KMS-11 (cell line): ENCODE measurements around the gene IFT88.

ENCODE experiments used
- H2AFZ ChIP-seq: fragments of 200-600 bp; sonication (generic); 2 replicates; pipeline ENCODE4 v1.6.1; 2016; ENCODE audit warnings: antibody characterized with exemption, mixed run types, low read depth
- H3K27ac ChIP-seq: fragments of 200-600 bp; sonication (generic); 2 replicates; pipeline ENCODE4 v1.6.1; 2016; ENCODE audit warnings: mild to moderate bottlenecking, mixed run types
- H3K27me3 ChIP-seq: fragments of 200-600 bp; sonication (generic); 2 replicates; pipeline ENCODE4 v1.6.1; 2017; ENCODE audit warnings: mild to moderate bottlenecking, low read depth, mixed run types, moderate library complexity; ENCODE audit not compliant: insufficient read depth
- H3K36me3 ChIP-seq: fragments of 200-600 bp; sonication (generic); 2 replicates; pipeline ENCODE4 v1.6.1; 2017; ENCODE audit warnings: mild to moderate bottlenecking, mixed run types; ENCODE audit not compliant: insufficient read depth
- H3K4me1 ChIP-seq: fragments of 200-600 bp; sonication (generic); 2 replicates; pipeline ENCODE4 v1.6.1; 2016; ENCODE audit warnings: mild to moderate bottlenecking, low read depth, mixed run types; ENCODE audit not compliant: poor library complexity, severe bottlenecking
- H3K4me2 ChIP-seq: fragments of 200-600 bp; sonication (generic); 2 replicates; pipeline ENCODE4 v1.7.0; 2016; ENCODE audit warnings: mild to moderate bottlenecking, mixed run types
- H3K4me3 ChIP-seq: fragments of 200-600 bp; sonication (generic); IDR thresholded peaks from 2 replicates; pipeline ENCODE4 v1.6.1; 2017; ENCODE audit warnings: low read depth, low read length, mixed read lengths; ENCODE audit not compliant: insufficient read depth
- H3K79me2 ChIP-seq: fragments of 200-600 bp; sonication (generic); 2 replicates; pipeline ENCODE4 v1.6.1; 2016; ENCODE audit warnings: low read depth, mixed run types; ENCODE audit not compliant: insufficient read depth
- H3K9ac ChIP-seq: fragments of 200-600 bp; sonication (generic); 2 replicates; pipeline ENCODE4 v1.6.1; 2016; ENCODE audit warnings: mild to moderate bottlenecking, mixed run types
- H4K20me1 ChIP-seq: fragments of 200-600 bp; sonication (generic); 2 replicates; pipeline ENCODE4 v1.6.1; 2016; ENCODE audit warnings: mild to moderate bottlenecking, mixed run types; ENCODE audit not compliant: insufficient read depth
- CTCF ChIP-seq: fragments of 200-600 bp; sonication (generic); conservative IDR thresholded peaks from 2 replicates; pipeline ENCODE4 v1.6.1; 2017; ENCODE audit warnings: low read depth, mild to moderate bottlenecking, antibody characterized with exemption, low read length, moderate library complexity, mixed read lengths

The IFT88 gene

GRCh38 chr13:20701461-20701860 lies 134.5 kb downstream of the IFT88 start:
- Histone ChIP-seq H3K27me3 (no peaks in the 10 kb centered on the region), H3K4me2 (no peak overlapping the region), H4K20me1 (no peaks in the 10 kb centered on the region), H3K4me1 (peaks cover 12% of the 10 kb centered on the region), H3K36me3 (no peaks in the 10 kb centered on the region), H3K9ac (no peak overlapping the region), H2AFZ (no peak overlapping the region), H3K27ac (no peak overlapping the region), H3K4me3 (no peak overlapping the region), H3K79me2 (no peaks in the 10 kb centered on the region)
- TF ChIP-seq CTCF: no peak

GRCh38 chr13:20702530-20702914 lies 135.6 kb downstream of the IFT88 start:
- TF ChIP-seq CTCF: no peak
- H3K4me1 ChIP-seq: peaks cover 12% of the 10 kb centered on the region
- no peaks in the 10 kb centered on the region for H3K36me3 ChIP-seq
- H3K4me3 ChIP-seq: no peak overlapping the region
- H2AFZ ChIP-seq: peak overlapping the region; percentile 86
- no peak overlapping the region for H3K27ac ChIP-seq
- H4K20me1 ChIP-seq: no peaks in the 10 kb centered on the region
- H3K27me3 ChIP-seq: no peaks in the 10 kb centered on the region
- H3K79me2 ChIP-seq: no peaks in the 10 kb centered on the region
- H3K9ac ChIP-seq: peak overlapping the region; percentile 49; the same call in 1 of the 2 replicates
- H3K4me2 ChIP-seq: peak overlapping the region; percentile 76

GRCh38 chr13:20702915-20703779 lies 136.2 kb downstream of the IFT88 start, which contains the start of gene IL17D:
Gene IL17D, plus strand, starts transcription at chr13:20703699. Its CDS starts 303 bp downstream, at chr13:20704002.
- H3K79me2 ChIP-seq: no peaks in the 10 kb centered on the region
- H3K4me1 ChIP-seq: peaks cover 12% of the 10 kb centered on the region
- no peak for TF ChIP-seq CTCF
- peak within 1 kb of the TSS; percentile 49; the same call in 1 of the 2 replicates for H3K9ac ChIP-seq
- H4K20me1 ChIP-seq: no peaks in the 10 kb centered on the region
- no peaks in the 10 kb centered on the region for H3K36me3 ChIP-seq
- no peaks in the 10 kb centered on the region for H3K27me3 ChIP-seq
- no peak within 1 kb of the TSS for H3K27ac ChIP-seq
- H2AFZ ChIP-seq: peak within 1 kb of the TSS; percentile 86
- peak within 1 kb of the TSS; percentile 76 for H3K4me2 ChIP-seq
- no peak within 1 kb of the TSS for H3K4me3 ChIP-seq

- Histone ChIP-seq H3K4me3 (no peak overlapping the region), H3K4me1 (peaks cover 12% of the 10 kb centered on the region), H3K36me3 (no peaks in the 10 kb centered on the region), H4K20me1 (no peaks in the 10 kb centered on the region), H2AFZ (no peak overlapping the region), H3K27ac (no peak overlapping the region), H3K4me2 (no peak overlapping the region), H3K9ac (no peak overlapping the region), H3K79me2 (no peaks in the 10 kb centered on the region), H3K27me3 (no peaks in the 10 kb centered on the region)
- TF ChIP-seq CTCF: no peak
Observed at GRCh38 chr13:20703780-20704458, 137.0 kb downstream of the IFT88 start.
